GM12872 (cell line): ENCODE data around the gene FHIP1A.

Source experiments
- CTCF ChIP-seq: IDR thresholded peaks from 3 replicates; pipeline ENCODE4 v1.5.1; 2011; ENCODE audit warnings: low read depth, mild to moderate bottlenecking, low read length, moderate library complexity; ENCODE audit not compliant: insufficient read depth

FHIP1A gene

GRCh38 chr4:151408630-151409469 is at the start of gene FHIP1A:
Gene FHIP1A, plus strand, starts transcription at chr4:151409176. Its CDS starts 157,084 bp downstream, at chr4:151566260.
- TF ChIP-seq CTCF = 0 out of 3 replicates have a peak, but pooled peaks have one; percentile 22

- no peak for TF ChIP-seq CTCF
Measured at GRCh38 chr4:151359576-151359975, 49.4 kb upstream of the FHIP1A start.

GRCh38 chr4:151361126-151361525 is 47.9 kb upstream of the FHIP1A start:
- no peak for TF ChIP-seq CTCF

- TF ChIP-seq CTCF = no peak
Measured at GRCh38 chr4:151361966-151362365, 47.0 kb upstream of the FHIP1A start.

- peak; percentile 98 for TF ChIP-seq CTCF
Measured at GRCh38 chr4:151362404-151363164, 46.4 kb upstream of the FHIP1A start.

- TF ChIP-seq CTCF = no peak
Measured at GRCh38 chr4:151376540-151376939, 32.4 kb upstream of the FHIP1A start.

GRCh38 chr4:151389311-151389710 is 19.7 kb upstream of the FHIP1A start:
- TF ChIP-seq CTCF = no peak
